Smooth muscle cell (in vitro differentiated cells): ENCODE data around the gene KMT2C. TPM values are rescaled to one million over a fixed set of nuclear protein-coding genes. Genes with fewer than 3 reads are reported as not detected.

Experiments
- DNase-seq: peaks from one replicate; lab custom pipeline; 2025; ENCODE audit not compliant: unreplicated experiment; lab: John Stamatoyannopoulos, UW
- H2AFZ ChIP-seq: fragments of 200-600 bp; sonication (generic); 2 replicates; pipeline ENCODE4 v1.6.0; 2016; ENCODE audit warnings: antibody characterized with exemption, low read depth, mild to moderate bottlenecking
- H3F3A ChIP-seq: fragments of 200-600 bp; sonication (generic); 2 replicates; pipeline ENCODE4 v1.6.0; 2017; ENCODE audit warnings: antibody characterized with exemption, low read depth
- H3K27ac ChIP-seq: fragments of 200-600 bp; sonication (generic); 2 replicates; pipeline ENCODE4 v1.5.1; 2016; ENCODE audit warnings: low read depth, mild to moderate bottlenecking
- H3K27me3 ChIP-seq: fragments of 200-600 bp; sonication (generic); 2 replicates; pipeline ENCODE4 v1.6.1; 2016; ENCODE audit warnings: low read depth, mild to moderate bottlenecking
- H3K36me3 ChIP-seq: fragments of 200-600 bp; sonication (generic); 2 replicates; pipeline ENCODE4 v1.5.1; 2016; ENCODE audit warnings: low read depth
- H3K4me1 ChIP-seq: fragments of 200-600 bp; sonication (generic); 2 replicates; pipeline ENCODE4 v1.5.1; 2016; ENCODE audit warnings: low read depth
- H3K4me2 ChIP-seq: fragments of 200-600 bp; sonication (generic); 2 replicates; pipeline ENCODE4 v1.6.0; 2016; ENCODE audit warnings: mild to moderate bottlenecking
- H3K4me3 ChIP-seq: fragments of 200-600 bp; sonication (generic); 2 replicates; pipeline ENCODE4 v1.5.1; 2016; ENCODE audit warnings: mild to moderate bottlenecking
- H3K79me2 ChIP-seq: fragments of 200-600 bp; sonication (generic); 2 replicates; pipeline ENCODE4 v1.6.0; 2016; ENCODE audit warnings: low read depth, mild to moderate bottlenecking
- H3K9ac ChIP-seq: fragments of 200-600 bp; sonication (generic); 2 replicates; pipeline ENCODE4 v1.6.0; 2016; ENCODE audit warnings: low read depth
- H3K9me3 ChIP-seq: fragments of 200-600 bp; sonication (generic); replicated peaks from 2 replicates; pipeline ENCODE4 v1.5.1; 2016; ENCODE audit warnings: low read depth
- H4K20me1 ChIP-seq: fragments of 200-600 bp; sonication (generic); 2 replicates; pipeline ENCODE4 v1.6.0; 2016; ENCODE audit warnings: low read depth
- CTCF ChIP-seq: fragments of 200-600 bp; sonication (generic); IDR thresholded peaks from 2 replicates; pipeline ENCODE4 v1.5.1; 2017; ENCODE audit warnings: borderline replicate concordance, mild to moderate bottlenecking, antibody characterized with exemption; ENCODE audit not compliant: insufficient read depth, poor library complexity, severe bottlenecking
- WGBS: methylation state at CpG from one replicate; pipeline ENCODE4 v1.1.7; 2016; ENCODE audit warnings: low lambda C conversion rate; 5-methylcytosine and 5-hydroxymethylcytosine counted together
- polyA plus RNA-seq: library from polyadenylated mRNA; unstranded; fragments of >200 nt; fragmentation: Nextera tagmentation; extraction: Ambion mirVana; gene quantifications from 2 replicates; pipeline ENCODE4 v1.2.1, GENCODE V29; 2016
- total RNA-seq: library from RNA; depleted of rRNA; stranded (reverse); fragments of >200 nt; gene quantifications from 2 replicates; pipeline ENCODE4 v1.2.3, GENCODE V29; 2014

KMT2C gene
- total and polyA plus RNA-seq, 2 experiments from 2014 or later = 10.1 to 36.7 TPM

- H3K9ac ChIP-seq = no peak overlapping the region
- H3F3A ChIP-seq = no peaks in the 10 kb centered on the region
- no peak overlapping the region for H2AFZ ChIP-seq
- H3K9me3 ChIP-seq = no peaks in the 10 kb centered on the region
- 93% methylated on average over 3 of the region's 3 CpGs for WGBS
- H3K36me3 ChIP-seq = peaks cover 59% of the 10 kb centered on the region
- DNase-seq = no peak
- peaks cover 5% of the 10 kb centered on the region for H4K20me1 ChIP-seq
- H3K4me1 ChIP-seq = no peaks in the 10 kb centered on the region
- no peak for TF ChIP-seq CTCF
- H3K27me3 ChIP-seq = no peaks in the 10 kb centered on the region
- no peak overlapping the region for H3K4me2 ChIP-seq
- no peak overlapping the region for H3K27ac ChIP-seq
- H3K79me2 ChIP-seq = peaks cover 5% of the 10 kb centered on the region
- no peak overlapping the region for H3K4me3 ChIP-seq
Observed at GRCh38 chr7:152178405-152179058, 257.3 kb downstream of the KMT2C start.

GRCh38 chr7:152177681-152178404, 258.0 kb downstream of the KMT2C start:
- Histone ChIP-seq H3K4me2 (no peak overlapping the region), H4K20me1 (peaks cover 5% of the 10 kb centered on the region), H3K79me2 (peaks cover 5% of the 10 kb centered on the region), H3F3A (no peaks in the 10 kb centered on the region), H3K36me3 (peaks cover 57% of the 10 kb centered on the region), H3K9ac (no peak overlapping the region), H3K27me3 (no peaks in the 10 kb centered on the region), H3K4me3 (no peak overlapping the region), H3K9me3 (no peaks in the 10 kb centered on the region), H3K27ac (no peak overlapping the region), H3K4me1 (no peaks in the 10 kb centered on the region), H2AFZ (no peak overlapping the region)
- no peak for DNase-seq
- no peak for TF ChIP-seq CTCF
- WGBS = 95% methylated on average over 7 of the region's 7 CpGs

- no peak for DNase-seq
- no peak for TF ChIP-seq CTCF
- Histone ChIP-seq H3K4me2 (no peak overlapping the region), H3K4me1 (no peaks in the 10 kb centered on the region), H2AFZ (no peak overlapping the region), H3K79me2 (peaks cover 5% of the 10 kb centered on the region), H3K9me3 (no peaks in the 10 kb centered on the region), H3K27ac (no peak overlapping the region), H3K4me3 (no peak overlapping the region), H4K20me1 (peaks cover 5% of the 10 kb centered on the region), H3K36me3 (peaks cover 50% of the 10 kb centered on the region), H3K9ac (no peak overlapping the region), H3K27me3 (no peaks in the 10 kb centered on the region), H3F3A (no peaks in the 10 kb centered on the region)
- 96% methylated on average over 2 of the region's 2 CpGs for WGBS
Observed at GRCh38 chr7:152176797-152177196, 259.0 kb downstream of the KMT2C start.
